Umbilical cord (tissue), 2 donors: ENCODE data around the gene RNF44. TPM values are rescaled to one million over a fixed set of nuclear protein-coding genes. Genes with fewer than 3 reads are reported as not detected.

Experiments used
- DNase-seq: peaks from one replicate; pipeline ENCODE4 v3.0.0-alpha.2; 2015; ENCODE audit warnings: low spot score
- total RNA-seq: library from RNA; depleted of rRNA; stranded (reverse); fragments of >200 nt; gene quantifications from one replicate; pipeline ENCODE4 v1.2.3, GENCODE V29; 2014; ENCODE audit warnings: low replicate concordance; ENCODE audit not compliant: insufficient read depth

The RNF44 gene
- 0.24 TPM for total RNA-seq

GRCh38 chr5:176536902-176537553 is at the start of gene RNF44:
Gene RNF44, minus strand, starts transcription at chr5:176537402. Its CDS starts 4,930 bp downstream, at chr5:176532472.
- DNase-seq = peak; percentile 98

GRCh38 chr5:176583076-176583475 is 45.9 kb upstream of the RNF44 start:
- DNase-seq = no peak

GRCh38 chr5:176581361-176581760 is 44.2 kb upstream of the RNF44 start:
- no peak for DNase-seq

- no peak for DNase-seq
These were observed 42.1 kb upstream of the RNF44 start for GRCh38 chr5:176579323-176579722.

- peak; percentile 23 for DNase-seq
These were observed 41.2 kb upstream of the RNF44 start for GRCh38 chr5:176578391-176578808.

GRCh38 chr5:176577312-176578176 is 40.3 kb upstream of the RNF44 start:
- DNase-seq = no peak

- DNase-seq = no peak
These were observed 38.6 kb upstream of the RNF44 start for GRCh38 chr5:176575488-176576422.

GRCh38 chr5:176575066-176575465 is 37.9 kb upstream of the RNF44 start:
- no peak for DNase-seq

GRCh38 chr5:176574297-176574591 is 37.0 kb upstream of the RNF44 start:
- DNase-seq = no peak

GRCh38 chr5:176573564-176574296 is 36.5 kb upstream of the RNF44 start:
- peak; percentile 18 for DNase-seq

GRCh38 chr5:176570044-176570443 is 32.8 kb upstream of the RNF44 start:
- DNase-seq = no peak

GRCh38 chr5:176568657-176569056 is 31.5 kb upstream of the RNF44 start:
- DNase-seq = no peak

- no peak for DNase-seq
These were observed 28.6 kb upstream of the RNF44 start for GRCh38 chr5:176565760-176566288.

- DNase-seq = no peak
These were observed 26.8 kb upstream of the RNF44 start for GRCh38 chr5:176564002-176564401.

- DNase-seq = no peak
These were observed 25.0 kb upstream of the RNF44 start for GRCh38 chr5:176562189-176562588.

- no peak for DNase-seq
These were observed 24.1 kb upstream of the RNF44 start for GRCh38 chr5:176561259-176561658.

GRCh38 chr5:176560364-176560763 is 23.2 kb upstream of the RNF44 start:
- DNase-seq = no peak

- DNase-seq = no peak
These were observed 22.5 kb upstream of the RNF44 start for GRCh38 chr5:176559683-176560082.

GRCh38 chr5:176557846-176558245 is 20.6 kb upstream of the RNF44 start:
- DNase-seq = no peak

- DNase-seq = no peak
These were observed 16.3 kb upstream of the RNF44 start for GRCh38 chr5:176553260-176554085.
